PC-9 (cell line): Measurements from ENCODE around the gene MED29.

Experiments
- EZH2 ChIP-seq: fragments of 200-600 bp; sonication (generic); IDR thresholded peaks from 2 replicates; pipeline ENCODE4 v1.8.0; 2017; ENCODE audit warnings: antibody characterized with exemption, low read depth
- TF ChIP-seq, protein P1 (sequence below): fragments of 200-600 bp; sonication (generic); conservative IDR thresholded peaks from 2 replicates; pipeline ENCODE4 v1.6.1; 2017; ENCODE audit warnings: mixed run types, antibody characterized with exemption, mild to moderate bottlenecking, moderate library complexity

GRCh38 chr19:39445196-39446111, 54.3 kb downstream of the MED29 start, which contains the start of gene SUPT5H:
- TF ChIP-seq, protein P1, sequence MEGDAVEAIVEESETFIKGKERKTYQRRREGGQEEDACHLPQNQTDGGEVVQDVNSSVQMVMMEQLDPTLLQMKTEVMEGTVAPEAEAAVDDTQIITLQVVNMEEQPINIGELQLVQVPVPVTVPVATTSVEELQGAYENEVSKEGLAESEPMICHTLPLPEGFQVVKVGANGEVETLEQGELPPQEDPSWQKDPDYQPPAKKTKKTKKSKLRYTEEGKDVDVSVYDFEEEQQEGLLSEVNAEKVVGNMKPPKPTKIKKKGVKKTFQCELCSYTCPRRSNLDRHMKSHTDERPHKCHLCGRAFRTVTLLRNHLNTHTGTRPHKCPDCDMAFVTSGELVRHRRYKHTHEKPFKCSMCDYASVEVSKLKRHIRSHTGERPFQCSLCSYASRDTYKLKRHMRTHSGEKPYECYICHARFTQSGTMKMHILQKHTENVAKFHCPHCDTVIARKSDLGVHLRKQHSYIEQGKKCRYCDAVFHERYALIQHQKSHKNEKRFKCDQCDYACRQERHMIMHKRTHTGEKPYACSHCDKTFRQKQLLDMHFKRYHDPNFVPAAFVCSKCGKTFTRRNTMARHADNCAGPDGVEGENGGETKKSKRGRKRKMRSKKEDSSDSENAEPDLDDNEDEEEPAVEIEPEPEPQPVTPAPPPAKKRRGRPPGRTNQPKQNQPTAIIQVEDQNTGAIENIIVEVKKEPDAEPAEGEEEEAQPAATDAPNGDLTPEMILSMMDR = no peak
- no peak for TF ChIP-seq EZH2
